ENCODE measurements around the gene CCDC69. TPM values are rescaled to one million over a fixed set of nuclear protein-coding genes. Genes with fewer than 3 reads are reported as not detected.

The CCDC69 gene
- total RNA-seq, 2 experiments from 2014 or later = 68.0 to 68.9 TPM

- Mint-ChIP-seq H3K4me1 (ENCODE audit: low read depth) (peaks cover 19% of the 10 kb centered on the region), H3K4me3 (no peak overlapping the region), H3K9me3 (no peaks in the 10 kb centered on the region), H3K36me3 (ENCODE audit: low read depth) (peaks cover 92% of the 10 kb centered on the region), H3K27me3 (no peaks in the 10 kb centered on the region), H3K27ac (no peak overlapping the region)
- H3K36me3 ChIP-seq (ENCODE audit: insufficient read depth, low read length) = peaks cover 88% of the 10 kb centered on the region
- no peaks in the 10 kb centered on the region for H3K27me3 ChIP-seq (ENCODE audit: control insufficient read depth in 1 of 2, insufficient read depth in 2 of 2, low read length in 2 of 2)
- ChIA-PET POLR2A (interaction anchor here (0.6 to 0.7 kb wide), 2 partner anchors 28 to 29 kb away, joined by 4 read pairs; no protein-coding TSS in a partner anchor), CTCF (no interaction called here)
- H3K4me3 ChIP-seq (ENCODE audit: low read length) = no peak overlapping the region
- ATAC-seq (ENCODE audit: poor library complexity) = no peak
- no peak overlapping the region for H3K27ac ChIP-seq (ENCODE audit: low read depth in 1 of 2, low read length in 2 of 2)
- intact Hi-C loops (cut with DNase I, micrococcal nuclease) = no loop called here
- no peaks in the 10 kb centered on the region for H3K9me3 ChIP-seq (ENCODE audit: control insufficient read depth in 1 of 2, insufficient read depth in 1 of 2, low read length in 2 of 2)
- no peak for TF ChIP-seq CTCF (IDR thresholded peaks at IDR 0.05)
- DNase-seq = no peak
- H3K4me1 ChIP-seq (ENCODE audit: insufficient read depth, low read length) = peaks cover 7% of the 10 kb centered on the region
Observed at GRCh38 chr5:151182976-151183375, 40.9 kb downstream of the CCDC69 start.

GRCh38 chr5:151182524-151182900, 41.4 kb downstream of the CCDC69 start:
- Histone ChIP-seq H3K9me3 (ENCODE audit: control insufficient read depth in 1 of 2, insufficient read depth in 1 of 2, low read length in 2 of 2) (no peaks in the 10 kb centered on the region), H3K36me3 (ENCODE audit: insufficient read depth, low read length) (peaks cover 87% of the 10 kb centered on the region), H3K4me1 (ENCODE audit: insufficient read depth, low read length) (peaks cover 7% of the 10 kb centered on the region), H3K27me3 (ENCODE audit: control insufficient read depth in 1 of 2, insufficient read depth in 2 of 2, low read length in 2 of 2) (no peaks in the 10 kb centered on the region), H3K4me3 (ENCODE audit: low read length) (no peak overlapping the region), H3K27ac (ENCODE audit: low read depth in 1 of 2, low read length in 2 of 2) (no peak overlapping the region)
- TF ChIP-seq CTCF (IDR thresholded peaks at IDR 0.05) = no peak
- Mint-ChIP-seq H3K4me1 (ENCODE audit: low read depth) (peaks cover 19% of the 10 kb centered on the region), H3K27ac (peak overlapping the region; percentile 79), H3K4me3 (no peak overlapping the region), H3K36me3 (ENCODE audit: low read depth) (peaks cover 91% of the 10 kb centered on the region), H3K27me3 (no peaks in the 10 kb centered on the region), H3K9me3 (no peaks in the 10 kb centered on the region)
- POLR2A ChIA-PET = interaction anchor here (0.6 to 0.7 kb wide), 2 partner anchors 28 to 30 kb away, joined by 4 read pairs; no protein-coding TSS in a partner anchor
- ATAC-seq (ENCODE audit: poor library complexity) (no peak), DNase-seq (no peak)
- CTCF ChIA-PET = interaction anchor here (0.9 kb wide), 1 partner anchor 56 kb away, joined by 3 read pairs; no protein-coding TSS in a partner anchor
- intact Hi-C loops (cut with DNase I, micrococcal nuclease) = no loop called here

GRCh38 chr5:151181818-151182523, 41.9 kb downstream of the CCDC69 start:
- H3K9me3 Mint-ChIP-seq = no peaks in the 10 kb centered on the region

More at GRCh38 chr5:151181818-151182523, 41.9 kb downstream of the CCDC69 start:
- DNase-seq = peak in 1 of 14 experiments; percentile 11
- TF ChIP-seq CTCF (IDR thresholded peaks at IDR 0.05) = no peak
- no peak overlapping the region for H3K4me3 Mint-ChIP-seq
- ATAC-seq (ENCODE audit: poor library complexity) = no peak
- Histone ChIP-seq H3K4me1 (ENCODE audit: insufficient read depth, low read length) (peaks cover 7% of the 10 kb centered on the region), H3K9me3 (ENCODE audit: control insufficient read depth in 1 of 2, insufficient read depth in 1 of 2, low read length in 2 of 2) (no peaks in the 10 kb centered on the region), H3K4me3 (ENCODE audit: low read length) (no peak overlapping the region), H3K27ac (ENCODE audit: low read depth in 1 of 2, low read length in 2 of 2) (no peak overlapping the region), H3K36me3 (ENCODE audit: insufficient read depth, low read length) (peaks cover 83% of the 10 kb centered on the region), H3K27me3 (ENCODE audit: control insufficient read depth in 1 of 2, insufficient read depth in 2 of 2, low read length in 2 of 2) (no peaks in the 10 kb centered on the region)
- CTCF ChIA-PET = interaction anchor here (0.9 to 1.3 kb wide), 2 partner anchors 56 to 57 kb away, joined by 3 to 4 read pairs; no protein-coding TSS in a partner anchor
- peaks cover 22% of the 10 kb centered on the region for H3K4me1 Mint-ChIP-seq (ENCODE audit: low read depth)
- H3K36me3 Mint-ChIP-seq (ENCODE audit: low read depth) = peaks cover 89% of the 10 kb centered on the region
- no peaks in the 10 kb centered on the region for H3K27me3 Mint-ChIP-seq
- intact Hi-C loops (cut with DNase I, micrococcal nuclease) = no loop called here
- peak overlapping the region; percentile 79 for H3K27ac Mint-ChIP-seq
- POLR2A ChIA-PET = no interaction called here

Data from CD4-positive, alpha-beta T cell (primary cell).